ENCODE data around the gene PPP2R5D.

DNA sequence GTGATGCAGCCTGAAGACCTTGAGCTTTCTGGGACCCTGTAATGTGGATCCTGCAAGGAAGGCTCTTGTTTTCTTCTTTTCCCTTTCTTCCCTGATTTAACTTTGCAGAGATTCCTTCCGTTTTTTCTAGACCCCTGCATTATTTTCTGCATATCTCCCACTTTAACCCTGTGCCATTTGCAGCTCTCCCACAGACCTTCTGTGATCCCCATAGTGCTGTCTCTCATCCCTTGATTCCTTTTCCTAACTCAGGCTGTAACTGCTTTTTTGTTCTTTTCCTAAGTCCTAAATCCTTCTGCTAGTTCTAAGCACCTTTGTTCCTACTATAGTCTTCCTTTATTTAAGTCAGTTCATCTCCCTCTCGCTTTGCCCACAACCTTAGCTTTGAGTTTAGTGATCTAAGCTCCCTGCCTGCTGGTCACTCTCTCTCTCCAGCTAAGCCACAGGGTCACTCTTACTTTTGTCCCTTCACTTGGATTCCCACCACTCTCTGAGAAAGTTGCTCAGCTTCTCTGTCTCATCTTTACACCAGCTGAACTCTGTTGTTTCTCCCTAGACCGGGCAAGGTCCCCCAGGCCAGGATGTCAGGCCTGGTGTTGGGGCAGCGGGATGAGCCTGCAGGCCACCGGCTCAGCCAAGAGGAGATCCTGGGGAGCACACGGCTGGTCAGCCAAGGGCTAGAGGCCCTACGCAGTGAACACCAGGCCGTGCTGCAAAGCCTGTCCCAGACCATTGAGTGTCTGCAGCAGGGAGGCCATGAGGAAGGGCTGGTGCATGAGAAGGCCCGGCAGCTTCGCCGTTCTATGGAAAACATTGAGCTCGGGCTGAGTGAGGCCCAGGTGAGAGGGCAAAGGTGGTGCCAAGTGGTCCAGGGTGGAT lies 76.6 kb downstream of the PPP2R5D start:
- TF ChIP-seq POLR2A (IDR thresholded peaks at IDR 0.05), result no peak
- TF ChIP-seq CTCF (IDR thresholded peaks at IDR 0.05), result no peak

All from esophagus squamous epithelium (tissue), 4 donors.